Keratinocyte (primary cell): Measurements from ENCODE around the gene MTA2. TPM values are rescaled to one million over a fixed set of nuclear protein-coding genes. Genes with fewer than 3 reads are reported as not detected.

Experiments used
- DNase-seq: peaks from one replicate; pipeline ENCODE4 v3.0.0-alpha.2; 2011; ENCODE audit warnings: low read depth, missing footprints, low spot score
- FAIRE-seq: peaks from 2 replicates; lab custom pipeline; 2011; peaks lifted over from hg19 to GRCh38; lab: Jason Lieb, UNC
- H2AFZ ChIP-seq: 2 replicates; pipeline ENCODE4 v1.6.0; 2012; ENCODE audit warnings: low read length, control low read depth, inconsistent platforms; ENCODE audit not compliant: control insufficient read depth
- H3K27ac ChIP-seq: 2 replicates; pipeline ENCODE4 v1.5.1; 2011; ENCODE audit warnings: low read length; ENCODE audit not compliant: control insufficient read depth, insufficient read depth
- H3K27me3 ChIP-seq: 3 replicates; pipeline ENCODE4 v1.6.0; 2011; ENCODE audit warnings: low read length; ENCODE audit not compliant: control insufficient read depth, insufficient read depth; ENCODE audit errors: extremely low read depth
- H3K36me3 ChIP-seq, 2 experiments: 2 replicates in 1 of 2; 3 replicates in 1 of 2; pipeline ENCODE4 v1.5.1; 2011; ENCODE audit warnings: low read length in 2 of 2, mild to moderate bottlenecking in 1 of 2; ENCODE audit not compliant: control insufficient read depth in 2 of 2, insufficient read depth in 2 of 2; ENCODE audit errors: extremely low read depth in 1 of 2
- H3K4me1 ChIP-seq: 3 replicates; pipeline ENCODE4 v1.5.1; 2011; ENCODE audit warnings: low read length; ENCODE audit not compliant: control insufficient read depth, insufficient read depth; ENCODE audit errors: extremely low read depth
- H3K4me2 ChIP-seq: 3 replicates; pipeline ENCODE4 v1.6.0; 2011; ENCODE audit warnings: low read depth, low read length; ENCODE audit not compliant: control insufficient read depth, insufficient read depth; ENCODE audit errors: extremely low read depth
- H3K4me3 ChIP-seq, 3 experiments: fragments of 200-600 bp in 1 of 3; sonication (generic) in 1 of 3; 2 replicates in 2 of 3; 3 replicates in 1 of 3; pipeline ENCODE4 v1.5.1; 2011 to 2016; ENCODE audit warnings: low read length in 3 of 3, mild to moderate bottlenecking in 3 of 3, control low read depth in 2 of 3, inconsistent platforms in 1 of 3, low read depth in 1 of 3, mixed read lengths in 1 of 3, mixed run types in 1 of 3, moderate library complexity in 1 of 3; ENCODE audit not compliant: control insufficient read depth in 2 of 3, insufficient read depth in 2 of 3; ENCODE audit errors: extremely low read depth in 1 of 3
- H3K79me2 ChIP-seq: 2 replicates; pipeline ENCODE4 v1.6.0; 2012; ENCODE audit warnings: low read length; ENCODE audit not compliant: control insufficient read depth, insufficient read depth
- H3K9ac ChIP-seq: 3 replicates; pipeline ENCODE4 v1.6.0; 2011; ENCODE audit warnings: low read length; ENCODE audit not compliant: control insufficient read depth, insufficient read depth; ENCODE audit errors: extremely low read depth
- H3K9me1 ChIP-seq: 3 replicates; pipeline ENCODE4 v1.6.0; 2011; ENCODE audit warnings: low read length; ENCODE audit not compliant: control insufficient read depth, insufficient read depth; ENCODE audit errors: extremely low read depth
- H3K9me3 ChIP-seq: 2 replicates; pipeline ENCODE4 v1.5.1; 2012; ENCODE audit warnings: low read depth, low read length; ENCODE audit not compliant: control insufficient read depth
- H4K20me1 ChIP-seq: 3 replicates; pipeline ENCODE4 v1.6.0; 2011; ENCODE audit warnings: low read length; ENCODE audit not compliant: control insufficient read depth, insufficient read depth; ENCODE audit errors: extremely low read depth
- CTCF ChIP-seq, 3 experiments: IDR thresholded peaks in 1 of 3; conservative IDR thresholded peaks in 1 of 3; optimal IDR thresholded peaks in 1 of 3; 2 replicates in 2 of 3; 3 replicates in 1 of 3; pipeline versions ENCODE3 to v1.5.1; 2011; ENCODE audit warnings: low read length in 3 of 3, mild to moderate bottlenecking in 3 of 3, moderate library complexity in 2 of 3, control low read depth in 1 of 3, inconsistent platforms in 1 of 3; ENCODE audit not compliant: insufficient read depth in 2 of 3; ENCODE audit errors: extremely low read depth in 1 of 3
- EZH2 ChIP-seq: IDR thresholded peaks from one replicate; pipeline ENCODE4 v1.6.1; 2012; ENCODE audit warnings: inconsistent platforms, mild to moderate bottlenecking, low read length, moderate library complexity
- dilution Hi-C: fragments of 300-500 bp; cut with MboI; formaldehyde crosslinking; loops from one replicate; pipeline ENCODE4 v1.7.0; 2020; ENCODE audit warnings: low sequenced_read_pairs; ENCODE audit not compliant: extremely low pct_ligation_motif_present
- polyA plus RNA-seq, 5 experiments: library from polyadenylated mRNA; depleted of rRNA in 3 of 5; stranded (reverse) in 3 of 5; stranded (forward) in 1 of 5; unstranded in 1 of 5; fragments of >200 nt; gene quantifications; 1 replicate in 1 of 5; 2 replicates in 3 of 5; 3 replicates in 1 of 5; pipeline versions ENCODE4 v1.2.1 to v1.2.3, GENCODE V29; 2011 to 2012; ENCODE audit warnings: missing spikeins in 2 of 5, low read depth in 1 of 5, low replicate concordance in 1 of 5

Gene MTA2
- polyA plus RNA-seq, 1 donor (not counting 4 experiments of a cell fraction or from before 2014, with no cell fraction given), result 39.7 TPM

DNA sequence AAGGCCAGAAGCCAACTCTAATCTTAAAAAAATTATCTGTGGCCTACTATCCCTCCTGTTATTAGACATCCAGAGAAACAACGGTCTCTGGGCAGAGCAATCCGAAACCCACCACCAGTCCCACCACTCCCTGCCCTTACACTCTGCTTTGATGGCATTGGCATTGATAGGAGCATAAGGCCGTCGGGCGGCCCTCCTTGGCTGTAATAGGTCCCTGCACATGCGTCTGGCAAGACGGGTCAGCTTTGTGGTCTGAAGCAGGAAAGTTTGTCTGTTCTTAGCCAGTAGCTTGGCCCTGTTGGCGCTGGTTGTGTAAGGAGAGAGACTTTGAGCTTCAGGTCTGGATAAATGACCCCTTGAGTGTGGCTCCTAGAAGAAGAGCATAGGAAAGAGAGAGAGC, 6.5 kb downstream of the MTA2 start:
- dilution Hi-C loops, result no loop called here
- FAIRE-seq (no peak), DNase-seq (no peak)
- H3K27me3 ChIP-seq, result no peaks in the 10 kb centered on the region
- H2AFZ ChIP-seq, result no peak overlapping the region
- peaks cover 2% of the 10 kb centered on the region for H4K20me1 ChIP-seq
- no peaks in the 10 kb centered on the region for H3K9me3 ChIP-seq
- peaks cover 48 to 58% of the 10 kb centered on the region in 2 experiments for H3K36me3 ChIP-seq
- no peak overlapping the region for H3K9ac ChIP-seq
- no peaks in the 10 kb centered on the region for H3K9me1 ChIP-seq
- TF ChIP-seq EZH2 (no peak), CTCF (optimal IDR thresholded peaks at IDR 0.05 in 1 of 3, IDR thresholded peaks at IDR 0.05 in 1 of 3, conservative IDR thresholded peaks at IDR 0.05 in 1 of 3; ENCODE audit: extremely low read depth in 1 of 3, insufficient read depth in 2 of 3, low read length in 3 of 3) (no peak)
- H3K4me3 ChIP-seq, result no peak overlapping the region
- peaks cover 41% of the 10 kb centered on the region for H3K79me2 ChIP-seq
- peaks cover 26% of the 10 kb centered on the region for H3K4me1 ChIP-seq
- H3K27ac ChIP-seq, result no peak overlapping the region
- H3K4me2 ChIP-seq, result no peak overlapping the region

DNA sequence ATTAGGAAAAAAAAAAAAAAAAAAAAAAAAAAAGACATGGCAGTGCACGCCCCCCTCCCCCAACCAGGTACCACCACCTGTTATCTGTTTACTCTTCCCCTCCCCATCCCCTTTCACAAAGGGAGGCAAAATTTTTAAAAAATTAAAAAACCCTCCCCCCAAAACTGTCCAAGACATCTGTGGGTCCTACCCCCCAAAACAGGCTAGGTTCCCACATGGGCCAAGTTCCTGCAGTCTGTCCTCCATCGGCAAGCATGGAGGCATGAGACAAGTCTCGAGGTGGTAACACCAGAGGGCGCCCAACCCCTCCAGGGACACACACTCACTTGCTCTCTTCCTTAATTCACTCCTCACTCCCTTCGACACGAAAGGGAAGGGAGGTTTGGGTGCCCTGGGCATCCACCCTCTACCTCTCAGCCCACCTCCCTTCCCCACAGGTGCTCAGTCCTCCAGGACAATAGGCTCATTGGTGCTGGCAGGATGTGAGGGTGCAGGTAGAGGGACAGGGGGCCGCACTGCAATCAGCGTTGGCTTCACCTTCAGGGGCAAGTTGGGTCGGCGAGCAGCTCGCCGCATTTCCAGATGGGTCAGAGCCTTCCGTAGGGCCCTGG, 8.1 kb downstream of the MTA2 start:
- H3K9ac ChIP-seq, result no peak overlapping the region
- no peak overlapping the region for H2AFZ ChIP-seq
- peaks cover 2% of the 10 kb centered on the region for H4K20me1 ChIP-seq
- peaks cover 39% of the 10 kb centered on the region for H3K79me2 ChIP-seq
- peaks cover 14% of the 10 kb centered on the region for H3K4me1 ChIP-seq
- H3K36me3 ChIP-seq, result peaks cover 43 to 57% of the 10 kb centered on the region in 2 experiments
- dilution Hi-C loops, result no loop called here
- no peaks in the 10 kb centered on the region for H3K9me1 ChIP-seq
- DNase-seq (no peak), FAIRE-seq (no peak)
- H3K27ac ChIP-seq, result no peak overlapping the region
- TF ChIP-seq CTCF (optimal IDR thresholded peaks at IDR 0.05 in 1 of 3, IDR thresholded peaks at IDR 0.05 in 1 of 3, conservative IDR thresholded peaks at IDR 0.05 in 1 of 3; ENCODE audit: extremely low read depth in 1 of 3, insufficient read depth in 2 of 3, low read length in 3 of 3), result peak; percentile 77 to 95 (median 84)
- no peak for TF ChIP-seq EZH2
- no peak overlapping the region for H3K4me3 ChIP-seq
- H3K9me3 ChIP-seq, result no peaks in the 10 kb centered on the region
- H3K4me2 ChIP-seq, result no peak overlapping the region
- no peaks in the 10 kb centered on the region for H3K27me3 ChIP-seq
